ENCODE data around the gene PAK3. TPM values are rescaled to one million over a fixed set of nuclear protein-coding genes. Genes with fewer than 3 reads are reported as not detected.

The PAK3 gene
- total RNA-seq, 4 donors from 2014 or later, result 0.42 to 2.1 (median 0.95) TPM

- H3K9me3 ChIP-seq, result no peaks in the 10 kb centered on the region
- no peak overlapping the region for H3K4me3 ChIP-seq
- H3K36me3 ChIP-seq, result no peaks in the 10 kb centered on the region
- intact Hi-C loops (cut with DNase I), result loop anchor here (10.0 kb wide), 1 partner anchor 279 kb away; no protein-coding TSS in a partner anchor
- no peak for DNase-seq (ENCODE audit: extremely low spot score)
- no peak for TF ChIP-seq POLR2AphosphoS5 (IDR thresholded peaks at IDR 0.05)
- no peak overlapping the region for H3K27ac ChIP-seq (replicated peaks in 1 of 4)
- 89% methylated on average over 1 of the region's 1 CpG for WGBS
- no peaks in the 10 kb centered on the region for H3K27me3 ChIP-seq
- H3K4me1 ChIP-seq, result no peaks in the 10 kb centered on the region
Measured at GRCh38 chrX:111165902-111166301, 69.9 kb downstream of the PAK3 start.

- Histone ChIP-seq H3K4me3 (no peak overlapping the region), H3K27ac (replicated peaks in 1 of 4) (no peak overlapping the region), H3K9me3 (no peaks in the 10 kb centered on the region), H3K36me3 (no peaks in the 10 kb centered on the region), H3K4me1 (no peaks in the 10 kb centered on the region), H3K27me3 (no peaks in the 10 kb centered on the region)
- WGBS, result 57% methylated on average over 3 of the region's 3 CpGs
- DNase-seq (ENCODE audit: extremely low spot score), result no peak
- intact Hi-C loops (cut with DNase I), result loop anchor here (10.0 kb wide), 1 partner anchor 277 kb away; no protein-coding TSS in a partner anchor
- no peak for TF ChIP-seq EP300 (IDR thresholded peaks at IDR 0.05)
- TF ChIP-seq CTCF (IDR thresholded peaks at IDR 0.05), result no peak
- no peak for TF ChIP-seq POLR2A (IDR thresholded peaks at IDR 0.05; ENCODE audit: low read depth)
- no peak for TF ChIP-seq POLR2AphosphoS5 (IDR thresholded peaks at IDR 0.05)
Measured at GRCh38 chrX:111167334-111167733, 71.3 kb downstream of the PAK3 start.

- Histone ChIP-seq H3K4me1 (no peaks in the 10 kb centered on the region), H3K27ac (replicated peaks in 1 of 4) (no peak overlapping the region), H3K36me3 (no peaks in the 10 kb centered on the region), H3K9me3 (no peaks in the 10 kb centered on the region), H3K27me3 (no peaks in the 10 kb centered on the region), H3K4me3 (no peak overlapping the region)
- TF ChIP-seq POLR2AphosphoS5 (IDR thresholded peaks at IDR 0.05), result no peak
- DNase-seq (ENCODE audit: extremely low spot score), result no peak
- intact Hi-C loops (cut with DNase I), result loop anchor here (10.0 kb wide), 1 partner anchor 276 kb away; no protein-coding TSS in a partner anchor
- WGBS, result 58% methylated on average over 2 of the region's 2 CpGs
Measured at GRCh38 chrX:111168314-111168713, 72.3 kb downstream of the PAK3 start.

- 59% methylated on average over 2 of the region's 2 CpGs for WGBS
- no peak for DNase-seq (ENCODE audit: extremely low spot score)
- no peak for TF ChIP-seq CTCF (IDR thresholded peaks at IDR 0.05)
- TF ChIP-seq EP300 (IDR thresholded peaks at IDR 0.05), result no peak
- TF ChIP-seq POLR2A (IDR thresholded peaks at IDR 0.05; ENCODE audit: low read depth), result no peak
- no peak for TF ChIP-seq POLR2AphosphoS5 (IDR thresholded peaks at IDR 0.05)
- no peaks in the 10 kb centered on the region for H3K4me1 ChIP-seq
- H3K27me3 ChIP-seq, result no peaks in the 10 kb centered on the region
- H3K36me3 ChIP-seq, result no peaks in the 10 kb centered on the region
- no peak overlapping the region for H3K4me3 ChIP-seq
- H3K9me3 ChIP-seq, result no peaks in the 10 kb centered on the region
- intact Hi-C loops (cut with DNase I), result loop anchor here (10.0 kb wide), 1 partner anchor 276 kb away; no protein-coding TSS in a partner anchor
- H3K27ac ChIP-seq (replicated peaks in 1 of 4), result no peak overlapping the region
Measured at GRCh38 chrX:111169141-111169540, 73.2 kb downstream of the PAK3 start.

- 41% methylated on average over 1 of the region's 1 CpG for WGBS
- Histone ChIP-seq H3K27me3 (no peaks in the 10 kb centered on the region), H3K27ac (replicated peaks in 1 of 4) (no peak overlapping the region), H3K4me3 (no peak overlapping the region), H3K4me1 (no peaks in the 10 kb centered on the region), H3K36me3 (no peaks in the 10 kb centered on the region), H3K9me3 (no peaks in the 10 kb centered on the region)
- intact Hi-C loops (cut with DNase I), result no loop called here
- DNase-seq (ENCODE audit: extremely low spot score), result no peak
- TF ChIP-seq POLR2A (IDR thresholded peaks at IDR 0.05; ENCODE audit: low read depth), result no peak
- TF ChIP-seq EP300 (IDR thresholded peaks at IDR 0.05), result no peak
- TF ChIP-seq POLR2AphosphoS5 (IDR thresholded peaks at IDR 0.05), result no peak
- no peak for TF ChIP-seq CTCF (IDR thresholded peaks at IDR 0.05)
Measured at GRCh38 chrX:111170017-111170416, 74.0 kb downstream of the PAK3 start.

GRCh38 chrX:111180750-111181240, 84.8 kb downstream of the PAK3 start:
- H3K27ac ChIP-seq (replicated peaks in 1 of 4), result no peak overlapping the region
- no peak overlapping the region for H3K4me3 ChIP-seq
- no peaks in the 10 kb centered on the region for H3K4me1 ChIP-seq
- H3K9me3 ChIP-seq, result no peaks in the 10 kb centered on the region
- H3K27me3 ChIP-seq, result no peaks in the 10 kb centered on the region
- intact Hi-C loops (cut with DNase I), result no loop called here
- no peak for DNase-seq (ENCODE audit: extremely low spot score)
- no peaks in the 10 kb centered on the region for H3K36me3 ChIP-seq
- 23% methylated on average over 2 of the region's 2 CpGs for WGBS
- no peak for TF ChIP-seq EP300 (IDR thresholded peaks at IDR 0.05)
- TF ChIP-seq POLR2AphosphoS5 (IDR thresholded peaks at IDR 0.05), result no peak
- TF ChIP-seq CTCF (IDR thresholded peaks at IDR 0.05), result no peak
- TF ChIP-seq POLR2A (IDR thresholded peaks at IDR 0.05; ENCODE audit: low read depth), result no peak

Data from esophagus muscularis mucosa (tissue), 4 donors.